HG02798 (cell line): ENCODE results near the gene ZMYM1.
"Not testable (repeated sequence)": the region's sequence is repeated elsewhere in the genome, so short reads cannot be mapped to it uniquely, and the experiment has no call there.

ENCODE experiments used
- ATAC-seq: cut with Tn5 transposase; IDR thresholded peaks from one replicate; pipeline ENCODE4 v1.9.1; 2021; ENCODE audit warnings: mild to moderate bottlenecking; ENCODE audit not compliant: unreplicated experiment, poor library complexity

ZMYM1 gene

GRCh38 chr1:35079003-35079930 lies at the start of gene ZMYM1:
Gene ZMYM1, plus strand, starts transcription at chr1:35079385. Its CDS starts 14,603 bp downstream, at chr1:35093988.
- ATAC-seq = peak; percentile 93

GRCh38 chr1:35029761-35030160 lies 49.4 kb upstream of the ZMYM1 start:
- ATAC-seq = no peak

DNA sequence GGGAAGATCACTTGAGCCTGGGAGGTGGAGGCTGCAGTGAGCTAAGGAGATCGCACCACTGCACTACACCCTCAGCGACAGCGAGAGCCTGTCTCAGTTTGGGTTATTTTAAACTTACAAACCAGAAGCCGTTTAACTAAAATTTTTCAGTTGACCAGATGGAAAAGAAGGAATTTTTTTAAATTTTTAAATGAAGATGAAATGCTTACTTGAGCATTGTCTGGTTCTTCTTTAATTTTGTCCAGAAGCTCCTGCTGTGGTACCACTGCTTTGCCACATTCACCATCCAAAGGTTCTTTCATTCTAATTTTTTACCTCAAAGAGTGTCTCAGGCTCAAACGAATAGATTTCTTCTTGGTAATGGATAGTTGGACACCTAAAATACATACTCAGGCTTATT lies 48.8 kb upstream of the ZMYM1 start:
- no peak for ATAC-seq

- ATAC-seq = no peak
Measured at GRCh38 chr1:35030756-35031446, 48.3 kb upstream of the ZMYM1 start.

DNA sequence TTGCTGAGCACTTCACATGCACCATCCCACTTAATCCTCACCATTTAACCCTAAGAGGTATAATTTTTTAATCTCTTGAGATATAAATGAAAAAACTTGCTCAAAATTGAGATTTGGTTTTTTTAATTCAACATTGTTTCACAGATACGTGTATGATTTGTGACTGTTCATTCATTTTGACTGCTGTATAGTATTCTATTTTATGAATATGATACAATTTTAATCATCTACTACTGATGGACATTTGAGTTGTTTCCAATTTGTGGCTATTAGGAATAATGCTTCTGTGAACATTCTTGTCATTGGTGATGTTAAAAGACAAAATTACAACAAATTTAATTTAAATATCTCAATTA lies 46.8 kb upstream of the ZMYM1 start:
- no peak for ATAC-seq

DNA sequence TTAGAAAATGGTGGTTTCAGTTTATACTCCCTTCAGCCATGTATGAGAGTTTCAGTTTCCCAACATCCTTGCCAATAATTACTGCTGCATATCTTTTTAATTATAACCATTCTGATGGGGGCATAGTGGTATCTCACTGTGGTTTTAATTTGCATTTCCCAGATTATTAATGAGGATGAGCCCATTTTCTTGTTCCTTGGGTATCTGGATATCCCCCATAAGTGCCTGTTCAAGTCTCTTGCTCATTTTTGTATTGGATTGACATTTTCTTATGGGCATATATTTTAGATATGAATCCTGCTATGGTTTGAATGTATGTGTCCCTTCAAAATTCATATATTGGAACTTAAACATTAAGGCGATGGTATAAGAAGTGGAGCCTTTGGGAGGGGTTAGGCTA lies 45.8 kb upstream of the ZMYM1 start:
- no peak for ATAC-seq

DNA sequence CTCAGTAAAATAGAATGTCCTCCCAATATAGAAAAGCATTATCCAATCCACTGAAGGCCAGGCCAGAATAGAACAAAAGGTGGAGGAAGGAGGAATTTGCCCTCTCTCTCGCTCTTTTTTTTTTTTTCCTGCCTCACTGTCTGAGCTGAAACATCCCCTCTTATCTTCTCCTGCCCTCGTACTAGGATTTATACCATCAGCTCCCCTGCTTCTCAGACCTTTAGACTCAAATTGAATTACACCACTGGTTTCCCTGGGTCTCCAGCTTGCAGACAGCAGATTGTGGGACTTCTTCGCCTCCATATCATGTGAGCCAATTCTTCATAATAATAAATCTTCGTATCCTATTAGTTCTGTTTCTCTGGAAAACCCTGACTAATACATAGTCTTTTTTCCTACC lies 42.6 kb upstream of the ZMYM1 start:
- ATAC-seq = no peak

GRCh38 chr1:35037206-35037605 lies 42.0 kb upstream of the ZMYM1 start:
- ATAC-seq = no peak

- no peak for ATAC-seq
Measured at GRCh38 chr1:35038723-35039122, 40.5 kb upstream of the ZMYM1 start.

GRCh38 chr1:35043498-35043897 lies 35.7 kb upstream of the ZMYM1 start:
- no peak for ATAC-seq

DNA sequence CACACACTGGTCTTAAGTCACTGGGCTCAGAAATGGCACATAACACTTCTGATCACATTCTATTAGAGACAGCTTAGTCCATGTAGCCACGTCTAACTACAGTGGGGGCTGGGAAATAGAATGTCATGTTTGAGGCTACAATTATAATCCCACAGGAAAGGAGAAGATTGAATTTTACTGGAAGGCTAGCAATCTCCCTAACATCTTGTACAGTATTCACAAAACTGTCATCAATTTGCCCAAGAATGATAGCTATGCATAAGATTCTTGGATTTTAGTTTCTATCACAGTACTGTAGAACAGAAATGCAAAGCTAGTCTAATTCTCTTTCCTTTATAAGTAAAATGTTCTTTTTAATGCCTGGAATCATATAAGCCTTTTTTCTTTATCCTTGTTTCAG lies 34.8 kb upstream of the ZMYM1 start:
- ATAC-seq = no peak

GRCh38 chr1:35046730-35047129 lies 32.5 kb upstream of the ZMYM1 start:
- ATAC-seq = no peak

DNA sequence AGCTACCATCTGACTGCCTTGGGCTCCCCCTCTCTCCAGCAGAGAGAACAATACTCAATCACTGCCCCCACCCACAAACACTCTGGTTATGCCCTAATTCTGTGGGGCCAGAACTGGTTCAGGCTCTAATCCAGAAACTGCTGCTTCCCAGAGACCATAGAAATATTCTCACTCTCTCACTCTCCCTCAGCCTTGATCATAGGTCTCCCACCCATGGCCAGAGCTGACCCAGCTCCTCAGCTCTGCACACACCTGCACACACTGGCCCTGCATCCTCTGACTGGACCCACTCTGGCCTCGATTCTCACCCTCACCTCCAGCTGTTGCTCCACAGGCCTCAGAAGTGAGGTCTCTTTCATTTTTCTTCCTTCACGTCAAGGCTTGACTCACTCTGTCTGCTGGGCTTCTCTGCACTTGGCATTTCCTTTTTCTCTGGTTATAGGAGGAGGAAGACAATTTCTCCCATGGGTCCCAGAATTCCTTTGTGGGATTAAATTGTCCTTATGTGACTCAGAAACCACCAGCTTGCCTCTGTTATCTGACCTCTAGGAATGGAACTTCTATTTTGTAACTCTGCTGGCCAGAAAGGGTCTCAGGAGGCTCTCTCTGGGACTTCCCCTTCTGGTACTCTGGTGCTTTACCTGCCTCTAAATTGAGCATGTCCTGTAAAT lies 31.9 kb upstream of the ZMYM1 start:
- no peak for ATAC-seq

DNA sequence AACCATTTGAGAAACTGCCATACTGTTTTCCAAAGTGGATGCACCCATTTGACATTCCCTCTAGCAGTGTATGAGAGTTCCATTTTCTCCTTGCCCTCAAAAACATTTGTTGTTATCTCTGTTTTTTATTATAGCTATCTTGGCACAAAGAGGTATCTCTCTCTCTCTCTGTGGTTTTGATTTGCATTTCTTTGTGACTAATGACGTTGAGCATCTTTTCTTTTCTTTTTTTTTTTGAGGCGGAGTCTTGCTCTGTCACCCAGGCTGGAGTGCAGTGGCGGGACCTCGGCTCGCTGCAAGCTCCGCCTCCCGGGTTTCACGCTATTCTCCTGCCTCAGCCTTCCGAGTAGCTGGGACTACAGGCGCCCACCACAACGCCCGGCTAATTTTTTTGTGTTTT lies 30.1 kb upstream of the ZMYM1 start:
- no peak for ATAC-seq

- no peak for ATAC-seq
Measured at GRCh38 chr1:35053433-35053832, 25.8 kb upstream of the ZMYM1 start.

GRCh38 chr1:35054282-35054681 lies 24.9 kb upstream of the ZMYM1 start:
- not testable (repeated sequence) for ATAC-seq

DNA sequence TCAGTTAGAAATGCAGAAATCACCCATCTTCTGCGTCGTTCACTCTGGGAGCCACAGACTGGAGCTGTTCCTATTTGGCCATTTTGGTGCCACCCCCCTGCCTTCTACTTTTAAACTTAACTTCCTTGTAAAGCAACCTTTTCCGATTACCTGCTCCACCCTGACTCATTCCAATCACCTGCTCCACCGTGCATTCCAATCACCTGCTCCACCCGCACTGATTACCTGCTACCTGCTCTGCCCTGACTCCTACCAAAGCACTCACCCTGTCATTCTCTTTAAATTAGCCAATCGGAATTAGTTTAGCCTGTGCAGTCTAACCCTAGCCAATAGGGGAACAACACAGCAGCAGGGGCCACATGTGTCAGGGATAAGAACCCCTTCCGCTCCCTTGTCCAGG lies 20.9 kb upstream of the ZMYM1 start:
- not testable (repeated sequence) for ATAC-seq

- no peak for ATAC-seq
Measured at GRCh38 chr1:35058988-35059387, 20.2 kb upstream of the ZMYM1 start.

GRCh38 chr1:35062518-35063196 lies 16.5 kb upstream of the ZMYM1 start:
- ATAC-seq = no peak

DNA sequence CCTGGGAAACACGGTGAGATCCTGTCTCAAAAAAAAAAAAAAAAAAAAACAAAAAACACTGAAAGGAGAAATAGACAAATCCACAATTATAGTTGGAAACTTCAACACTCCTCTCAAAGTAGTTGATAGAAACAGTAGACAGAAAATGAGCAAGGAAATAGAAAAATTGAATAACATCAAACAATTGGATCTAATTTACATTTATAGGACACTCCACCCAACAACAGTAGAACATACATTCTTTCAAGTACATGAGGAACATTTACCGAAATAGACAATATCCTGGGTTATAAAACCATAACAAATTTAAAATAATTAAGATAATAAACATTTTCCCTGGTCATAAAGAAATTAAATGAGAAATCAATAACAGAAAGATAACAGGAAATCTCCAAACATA lies 14.9 kb upstream of the ZMYM1 start:
- no peak for ATAC-seq

DNA sequence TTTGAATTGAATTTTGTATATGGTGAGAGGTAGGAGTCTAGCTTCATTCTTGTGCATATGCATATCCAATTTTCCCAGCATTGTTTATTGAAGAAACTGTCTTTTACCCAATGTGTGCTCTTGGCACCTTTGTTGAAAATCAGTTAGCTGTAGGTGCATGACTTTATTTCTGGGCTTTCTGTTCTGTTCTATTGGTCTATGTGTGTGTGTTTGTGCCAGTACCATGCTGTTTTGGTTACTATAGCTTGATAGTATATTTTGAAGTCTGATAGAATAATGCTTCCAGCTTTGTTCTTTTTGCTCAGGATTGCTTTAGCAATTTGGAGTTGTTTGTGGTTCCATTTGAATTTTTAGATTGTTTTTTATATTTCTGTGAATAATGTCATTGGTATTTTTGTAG lies 9.4 kb upstream of the ZMYM1 start:
- no peak for ATAC-seq
